Camera-type eye (tissue), 1 donor: ENCODE measurements around the gene ADCK2. TPM values are rescaled to one million over a fixed set of nuclear protein-coding genes. Genes with fewer than 3 reads are reported as not detected.

Experiments used
- total RNA-seq: library from RNA; depleted of rRNA; stranded (reverse); fragments of >200 nt; gene quantifications from one replicate; pipeline ENCODE4 v1.2.3, GENCODE V29; 2014

The ADCK2 gene
- 20.6 TPM for total RNA-seq

GRCh38 chr7:140672382-140673062 lies at the start of gene ADCK2:
Gene ADCK2 (plus strand): TSS chr7:140672945. CDS start chr7:140673331, 386 bp downstream.

GRCh38 chr7:140640727-140641523 lies 31.8 kb upstream of the ADCK2 start, which contains the start of gene DENND2A:
Gene DENND2A (minus strand): TSS chr7:140640813. CDS start chr7:140602397, 38,416 bp downstream.

GRCh38 chr7:140696680-140697446 lies 24.1 kb downstream of the ADCK2 start, which contains the start of gene NDUFB2:
Gene NDUFB2 (plus strand): TSS chr7:140696708. CDS start chr7:140696745, 37 bp downstream.

Other genes starting within 250 kb of the ADCK2 start
- 110 TPM for gene MKRN1, start 193.4 kb upstream of the ADCK2 start, total RNA-seq
- 54.6 TPM for gene DENND2A, start 32.1 kb upstream of the ADCK2 start, total RNA-seq
- gene NDUFB2, start 23.8 kb downstream of the ADCK2 start, total RNA-seq = 252 TPM